Upper lobe of left lung (tissue), 4 donors: ENCODE data around the gene METTL22.

Experiments used
- POLR2A ChIP-seq, 4 donors: fragments of 450-650 bp; IDR thresholded peaks; one replicate each; pipeline ENCODE4 v1.5.1; 2016 to 2017; ENCODE audit warnings: antibody characterized with exemption in 4 of 4, mild to moderate bottlenecking in 2 of 4
- TF ChIP-seq, protein P1 (sequence below), 6 experiments: fragments of 450-650 bp in 4 of 6; fragments of 200-600 bp in 2 of 6; sonication (generic) in 2 of 6; IDR thresholded peaks; one replicate each; pipeline ENCODE4 v1.5.1; 2016 to 2019; ENCODE audit warnings: antibody characterized with exemption in 6 of 6

DNA sequence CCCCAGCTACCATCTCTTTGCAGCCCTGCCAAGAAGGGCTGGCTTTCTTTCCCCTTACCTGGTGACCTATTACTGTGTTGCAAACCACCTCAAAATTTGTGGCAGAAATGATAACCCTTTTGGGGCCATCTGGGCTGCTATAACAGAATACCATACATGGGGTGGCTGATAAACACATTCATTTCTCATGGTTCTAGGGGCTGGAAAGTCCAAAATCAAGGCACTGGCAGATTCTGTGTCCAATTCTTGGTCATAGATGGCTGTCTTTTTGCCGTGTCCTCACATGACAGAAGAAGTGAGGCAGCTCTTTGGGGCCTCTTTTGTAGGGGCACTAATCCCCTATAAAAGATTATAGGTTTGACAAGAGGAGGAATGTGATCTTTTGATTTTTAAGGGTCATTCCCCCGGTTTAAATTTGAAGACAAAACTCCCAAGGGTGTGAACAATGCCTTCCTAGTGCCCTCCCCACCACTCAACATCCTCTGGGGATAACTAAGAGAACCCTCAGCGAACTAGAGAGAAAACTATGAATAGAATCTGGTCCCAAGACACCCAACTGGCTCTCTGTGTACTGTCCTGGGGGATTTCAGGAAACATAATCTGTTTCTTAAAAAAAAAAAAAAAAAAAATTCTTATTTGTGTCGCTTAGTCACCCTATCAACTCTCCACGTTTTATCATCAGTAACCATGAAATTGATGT is 1.7 kb upstream of the METTL22 start:
- no peak for TF ChIP-seq POLR2A (IDR thresholded peaks at IDR 0.05)
- TF ChIP-seq, protein P1, sequence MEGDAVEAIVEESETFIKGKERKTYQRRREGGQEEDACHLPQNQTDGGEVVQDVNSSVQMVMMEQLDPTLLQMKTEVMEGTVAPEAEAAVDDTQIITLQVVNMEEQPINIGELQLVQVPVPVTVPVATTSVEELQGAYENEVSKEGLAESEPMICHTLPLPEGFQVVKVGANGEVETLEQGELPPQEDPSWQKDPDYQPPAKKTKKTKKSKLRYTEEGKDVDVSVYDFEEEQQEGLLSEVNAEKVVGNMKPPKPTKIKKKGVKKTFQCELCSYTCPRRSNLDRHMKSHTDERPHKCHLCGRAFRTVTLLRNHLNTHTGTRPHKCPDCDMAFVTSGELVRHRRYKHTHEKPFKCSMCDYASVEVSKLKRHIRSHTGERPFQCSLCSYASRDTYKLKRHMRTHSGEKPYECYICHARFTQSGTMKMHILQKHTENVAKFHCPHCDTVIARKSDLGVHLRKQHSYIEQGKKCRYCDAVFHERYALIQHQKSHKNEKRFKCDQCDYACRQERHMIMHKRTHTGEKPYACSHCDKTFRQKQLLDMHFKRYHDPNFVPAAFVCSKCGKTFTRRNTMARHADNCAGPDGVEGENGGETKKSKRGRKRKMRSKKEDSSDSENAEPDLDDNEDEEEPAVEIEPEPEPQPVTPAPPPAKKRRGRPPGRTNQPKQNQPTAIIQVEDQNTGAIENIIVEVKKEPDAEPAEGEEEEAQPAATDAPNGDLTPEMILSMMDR (IDR thresholded peaks at IDR 0.05): no peak
